ENCODE measurements around the gene PWWP2B.

DNA sequence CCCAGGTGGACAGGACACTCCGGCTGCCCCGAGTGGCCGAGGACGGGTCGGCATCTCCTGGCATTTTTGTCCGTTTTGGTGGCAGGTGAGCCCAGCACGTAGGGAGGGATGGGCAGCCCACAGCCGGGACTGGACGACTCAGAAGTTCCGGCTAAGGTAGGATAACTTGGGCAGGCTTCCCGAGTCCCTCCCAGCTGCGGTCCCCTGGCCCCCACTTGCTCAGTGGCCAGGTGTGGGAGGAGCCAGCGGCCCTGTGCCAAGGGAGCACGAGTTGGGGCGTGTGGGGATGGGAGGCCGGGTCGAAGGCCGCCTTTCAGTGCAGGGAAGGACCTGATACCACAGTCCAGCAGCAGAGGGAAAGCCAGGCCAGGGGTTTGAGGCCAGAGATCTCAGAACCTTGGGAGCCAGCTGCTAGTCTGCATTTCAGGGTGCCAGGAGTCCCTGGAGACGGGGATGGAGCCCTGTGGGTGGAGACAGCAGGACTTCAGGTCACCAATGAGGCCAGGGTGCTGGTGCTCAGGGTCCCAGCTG lies 58.5 kb downstream of the PWWP2B start:
- TF ChIP-seq, protein P1, sequence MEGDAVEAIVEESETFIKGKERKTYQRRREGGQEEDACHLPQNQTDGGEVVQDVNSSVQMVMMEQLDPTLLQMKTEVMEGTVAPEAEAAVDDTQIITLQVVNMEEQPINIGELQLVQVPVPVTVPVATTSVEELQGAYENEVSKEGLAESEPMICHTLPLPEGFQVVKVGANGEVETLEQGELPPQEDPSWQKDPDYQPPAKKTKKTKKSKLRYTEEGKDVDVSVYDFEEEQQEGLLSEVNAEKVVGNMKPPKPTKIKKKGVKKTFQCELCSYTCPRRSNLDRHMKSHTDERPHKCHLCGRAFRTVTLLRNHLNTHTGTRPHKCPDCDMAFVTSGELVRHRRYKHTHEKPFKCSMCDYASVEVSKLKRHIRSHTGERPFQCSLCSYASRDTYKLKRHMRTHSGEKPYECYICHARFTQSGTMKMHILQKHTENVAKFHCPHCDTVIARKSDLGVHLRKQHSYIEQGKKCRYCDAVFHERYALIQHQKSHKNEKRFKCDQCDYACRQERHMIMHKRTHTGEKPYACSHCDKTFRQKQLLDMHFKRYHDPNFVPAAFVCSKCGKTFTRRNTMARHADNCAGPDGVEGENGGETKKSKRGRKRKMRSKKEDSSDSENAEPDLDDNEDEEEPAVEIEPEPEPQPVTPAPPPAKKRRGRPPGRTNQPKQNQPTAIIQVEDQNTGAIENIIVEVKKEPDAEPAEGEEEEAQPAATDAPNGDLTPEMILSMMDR (IDR thresholded peaks at IDR 0.05): no peak
- no peak for TF ChIP-seq POLR2A (IDR thresholded peaks at IDR 0.05)
